Skeletal muscle tissue (tissue), 4 donors: ENCODE data around the gene SLC46A3. TPM values are rescaled to one million over a fixed set of nuclear protein-coding genes. Genes with fewer than 3 reads are reported as not detected.
"Not testable (repeated sequence)": the region's sequence is repeated elsewhere in the genome, so short reads cannot be mapped to it uniquely, and the experiment has no call there.

Experiments
- H3K27ac ChIP-seq: one replicate; pipeline ENCODE4 v1.7.0; 2013; ENCODE audit warnings: mild to moderate bottlenecking, low read depth, low read length, inconsistent platforms
- H3K27me3 ChIP-seq, 3 donors: one replicate each; pipeline ENCODE4 v1.7.0; 2013; ENCODE audit warnings: low read length in 3 of 3; ENCODE audit not compliant: control insufficient read depth in 3 of 3, insufficient read depth in 3 of 3
- H3K36me3 ChIP-seq, 3 donors: one replicate each; pipeline ENCODE4 v1.7.0; 2013; ENCODE audit warnings: low read length in 3 of 3; ENCODE audit not compliant: control insufficient read depth in 3 of 3, insufficient read depth in 3 of 3
- H3K4me1 ChIP-seq, 3 donors: one replicate each; pipeline ENCODE4 v1.7.0; 2013; ENCODE audit warnings: low read length in 3 of 3, mild to moderate bottlenecking in 3 of 3; ENCODE audit not compliant: control insufficient read depth in 3 of 3, insufficient read depth in 3 of 3
- H3K4me3 ChIP-seq, 3 donors: one replicate each; pipeline ENCODE4 v1.7.0; 2013; ENCODE audit warnings: low read length in 3 of 3
- H3K9ac ChIP-seq, 3 donors: one replicate each; pipeline ENCODE4 v1.7.0; 2013; ENCODE audit warnings: low read length in 3 of 3, mild to moderate bottlenecking in 3 of 3, moderate library complexity in 2 of 3, low read depth in 1 of 3
- H3K9me3 ChIP-seq, 3 donors: one replicate each; pipeline ENCODE4 v1.7.0; 2013; ENCODE audit warnings: low read length in 3 of 3; ENCODE audit not compliant: control insufficient read depth in 3 of 3
- total RNA-seq: library from RNA; depleted of rRNA; stranded (reverse); fragments of >200 nt; gene quantifications from one replicate; pipeline ENCODE4 v1.2.3, GENCODE V29; 2014
- donor health status: Osteomylitis.

The SLC46A3 gene
- total RNA-seq, 1 donor from 2014 or later = 2.1 TPM

- not testable (repeated sequence) for H3K27me3 ChIP-seq, H3K36me3 ChIP-seq, H3K27ac ChIP-seq, H3K4me1 ChIP-seq, H3K9ac ChIP-seq, H3K4me3 ChIP-seq, H3K9me3 ChIP-seq
Measured at GRCh38 chr13:28693605-28694491, 24.9 kb downstream of the SLC46A3 start.

GRCh38 chr13:28685892-28686291, 32.9 kb downstream of the SLC46A3 start:
- Histone ChIP-seq H3K36me3 (peaks cover 0 to under 1% (median 0%) of the 10 kb centered on the region in 3 donors), H3K4me1 (no peaks in the 10 kb centered on the region), H3K27ac (no peak overlapping the region), H3K9me3 (peaks cover 0 to 3% (median 2%) of the 10 kb centered on the region in 3 donors), H3K4me3 (no peak overlapping the region), H3K9ac (no peak overlapping the region), H3K27me3 (no peaks in the 10 kb centered on the region)

- Histone ChIP-seq H3K36me3 (peaks cover 0 to 8% (median 2%) of the 10 kb centered on the region in 3 donors), H3K4me3 (no peak overlapping the region), H3K9ac (no peak overlapping the region), H3K4me1 (no peaks in the 10 kb centered on the region), H3K27ac (no peak overlapping the region), H3K27me3 (no peaks in the 10 kb centered on the region), H3K9me3 (peaks cover 0 to 3% (median 2%) of the 10 kb centered on the region in 3 donors)
Measured at GRCh38 chr13:28685114-28685513, 33.7 kb downstream of the SLC46A3 start.

GRCh38 chr13:28684257-28684656, 34.5 kb downstream of the SLC46A3 start:
- no peaks in the 10 kb centered on the region for H3K4me1 ChIP-seq
- H3K9me3 ChIP-seq = peaks cover 0 to 3% (median 2%) of the 10 kb centered on the region in 3 donors
- peaks cover 2 to 11% (median 5%) of the 10 kb centered on the region in 3 donors for H3K36me3 ChIP-seq
- no peaks in the 10 kb centered on the region for H3K27me3 ChIP-seq
- no peak overlapping the region for H3K27ac ChIP-seq
- no peak overlapping the region for H3K9ac ChIP-seq
- H3K4me3 ChIP-seq = no peak overlapping the region

GRCh38 chr13:28683169-28683568, 35.6 kb downstream of the SLC46A3 start:
- not testable (repeated sequence) for H3K27me3 ChIP-seq, H3K27ac ChIP-seq, H3K4me1 ChIP-seq, H3K4me3 ChIP-seq, H3K9me3 ChIP-seq, H3K9ac ChIP-seq
- peaks cover 7 to 19% (median 13%) of the 10 kb centered on the region in 3 donors for H3K36me3 ChIP-seq

GRCh38 chr13:28680541-28680940, 38.2 kb downstream of the SLC46A3 start:
- no peaks in the 10 kb centered on the region for H3K9me3 ChIP-seq
- no peak overlapping the region for H3K27ac ChIP-seq
- H3K36me3 ChIP-seq = peaks cover 14 to 37% (median 30%) of the 10 kb centered on the region in 3 donors
- no peaks in the 10 kb centered on the region for H3K27me3 ChIP-seq
- no peaks in the 10 kb centered on the region for H3K4me1 ChIP-seq
- no peak overlapping the region for H3K9ac ChIP-seq
- no peak overlapping the region for H3K4me3 ChIP-seq

GRCh38 chr13:28679628-28680027, 39.1 kb downstream of the SLC46A3 start:
- Histone ChIP-seq H3K27me3 (no peaks in the 10 kb centered on the region), H3K4me3 (no peak overlapping the region), H3K36me3 (peaks cover 19 to 39% (median 35%) of the 10 kb centered on the region in 3 donors), H3K4me1 (no peaks in the 10 kb centered on the region), H3K9me3 (no peaks in the 10 kb centered on the region), H3K9ac (no peak overlapping the region), H3K27ac (no peak overlapping the region)

- Histone ChIP-seq H3K36me3 (peaks cover 26 to 47% (median 43%) of the 10 kb centered on the region in 3 donors), H3K27ac (no peak overlapping the region), H3K9me3 (no peaks in the 10 kb centered on the region), H3K4me3 (no peak overlapping the region), H3K9ac (no peak overlapping the region), H3K27me3 (no peaks in the 10 kb centered on the region), H3K4me1 (no peaks in the 10 kb centered on the region)
Measured at GRCh38 chr13:28678809-28679208, 40.0 kb downstream of the SLC46A3 start.

GRCh38 chr13:28671126-28671792, 47.5 kb downstream of the SLC46A3 start:
- no peak overlapping the region for H3K27ac ChIP-seq
- H3K4me3 ChIP-seq = no peak overlapping the region
- H3K36me3 ChIP-seq = peaks cover 55 to 71% (median 67%) of the 10 kb centered on the region in 3 donors
- H3K9ac ChIP-seq = no peak overlapping the region
- no peaks in the 10 kb centered on the region for H3K9me3 ChIP-seq
- H3K27me3 ChIP-seq = no peaks in the 10 kb centered on the region
- no peaks in the 10 kb centered on the region for H3K4me1 ChIP-seq

GRCh38 chr13:28666897-28667488, 51.8 kb downstream of the SLC46A3 start:
- Histone ChIP-seq H3K27ac (no peak overlapping the region), H3K9ac (no peak overlapping the region), H3K36me3 (peaks cover 38 to 75% (median 66%) of the 10 kb centered on the region in 3 donors), H3K27me3 (no peaks in the 10 kb centered on the region), H3K4me3 (no peak overlapping the region), H3K9me3 (no peaks in the 10 kb centered on the region), H3K4me1 (no peaks in the 10 kb centered on the region)
